Aorta (tissue), 5 donors: Measurements from ENCODE around the gene TRPM8. TPM values are rescaled to one million over a fixed set of nuclear protein-coding genes. Genes with fewer than 3 reads are reported as not detected.

Source experiments
- ATAC-seq: fragments of 200-7000 bp; cut with Tn5 transposase; one replicate; pipeline ENCODE4 v1.9.1; 2022; ENCODE audit warnings: moderate library complexity; ENCODE audit not compliant: low FRiP score
- DNase-seq, 2 donors: peaks; one replicate each; pipeline ENCODE4 v3.0.0-alpha.2; 2020
- H3K27ac ChIP-seq, 2 donors: one replicate each; pipeline ENCODE4 v1.5.1; 2013; ENCODE audit warnings: low read length in 2 of 2, mild to moderate bottlenecking in 2 of 2, moderate library complexity in 2 of 2, control low read depth in 1 of 2, inconsistent platforms in 1 of 2, low read depth in 1 of 2
- H3K27me3 ChIP-seq, 2 donors: one replicate each; pipeline ENCODE4 v1.6.1; 2013; ENCODE audit warnings: control low read depth in 1 of 2, low read length in 1 of 2, mild to moderate bottlenecking in 1 of 2, moderate library complexity in 1 of 2; ENCODE audit not compliant: insufficient read depth in 2 of 2, control insufficient read depth in 1 of 2
- H3K36me3 ChIP-seq, 2 donors: one replicate each; pipeline ENCODE4 v1.6.1; 2013; ENCODE audit warnings: control low read depth in 1 of 2, low read length in 1 of 2, mild to moderate bottlenecking in 1 of 2; ENCODE audit not compliant: insufficient read depth in 2 of 2, control insufficient read depth in 1 of 2
- H3K4me1 ChIP-seq, 2 donors: one replicate each; pipeline ENCODE4 v1.6.1; 2013; ENCODE audit warnings: low read length in 2 of 2, control low read depth in 1 of 2, mild to moderate bottlenecking in 1 of 2, moderate library complexity in 1 of 2; ENCODE audit not compliant: insufficient read depth in 2 of 2, control insufficient read depth in 1 of 2
- H3K4me3 ChIP-seq, 2 donors: one replicate each; pipeline ENCODE4 v1.5.1; 2013; ENCODE audit warnings: low read length in 2 of 2, control low read depth in 1 of 2, mild to moderate bottlenecking in 1 of 2
- H3K9me3 ChIP-seq: one replicate; pipeline ENCODE4 v1.6.1; 2013; ENCODE audit warnings: mild to moderate bottlenecking, low read length; ENCODE audit not compliant: control insufficient read depth
- WGBS, 2 donors: extraction: QIAGEN DNeasy Blood & Tissue Kit; methylation state at CpG; one replicate each; pipeline ENCODE4 v1.1.7; 2013; 5-methylcytosine and 5-hydroxymethylcytosine counted together
- intact Hi-C, 2 donors: fragments of 100-400 bp; cut with DNase I; formaldehyde crosslinking; loops; one replicate each; pipeline versions ENCODE4 v1.14.2 to v1.15.0; 2022
- polyA plus RNA-seq, 2 donors: library from polyadenylated mRNA; stranded (reverse); fragments of 200-250 nt; gene quantifications; one replicate each; pipeline ENCODE4 v1.2.3, GENCODE V29; 2013
- total RNA-seq, 2 donors: library from RNA; stranded (reverse); fragmentation: NEBNext Ultra II Directional; extraction: Animal tissue kit (Norgen Biotek cat#: 25700); gene quantifications; one replicate each; pipeline ENCODE4 v1.2.1, GENCODE V29; 2021
- donor health status: healthy with polysubstance abuse.
- donor health status: Bipolar disorder and iron deficiency.
- donor health status: DM: no; HTN: no; CAD: no.
- donor health status: DM: no; HTN: no; CAD: no.
- donor health status: DM: yes; HTN: yes; CAD: no.

TRPM8 gene
- total and polyA plus RNA-seq, 4 donors: not detected

GRCh38 chr2:234031207-234031606 lies 114.0 kb downstream of the TRPM8 start:
- Histone ChIP-seq H3K36me3 (no peaks in the 10 kb centered on the region), H3K27me3 (no peaks in the 10 kb centered on the region), H3K9me3 (peaks cover 10% of the 10 kb centered on the region), H3K27ac (no peak overlapping the region), H3K4me1 (no peaks in the 10 kb centered on the region), H3K4me3 (no peak overlapping the region)
- DNase-seq: no peak
- ATAC-seq: no peak
- 50 to 66% methylated on average over 2 of the region's 2 CpGs for WGBS, 2 donors
- intact Hi-C loops: no loop called here

GRCh38 chr2:234032279-234032856 lies 115.2 kb downstream of the TRPM8 start:
- ATAC-seq: no peak
- no peak for DNase-seq
- Histone ChIP-seq H3K9me3 (peaks cover 10% of the 10 kb centered on the region), H3K4me1 (no peaks in the 10 kb centered on the region), H3K27ac (no peak overlapping the region), H3K36me3 (no peaks in the 10 kb centered on the region), H3K27me3 (no peaks in the 10 kb centered on the region), H3K4me3 (no peak overlapping the region)
- intact Hi-C loops: no loop called here
- 39 to 82% methylated on average over 1 of the region's 1 CpG for WGBS, 2 donors

GRCh38 chr2:234033174-234033573 lies 116.0 kb downstream of the TRPM8 start:
- H3K27me3 ChIP-seq: no peaks in the 10 kb centered on the region
- 62 to 66% methylated on average over 3 of the region's 3 CpGs for WGBS, 2 donors
- DNase-seq (no peak), ATAC-seq (no peak)
- intact Hi-C loops: no loop called here
- H3K27ac ChIP-seq: no peak overlapping the region
- H3K4me3 ChIP-seq: no peak overlapping the region
- H3K9me3 ChIP-seq: peaks cover 10% of the 10 kb centered on the region
- no peaks in the 10 kb centered on the region for H3K36me3 ChIP-seq
- H3K4me1 ChIP-seq: no peaks in the 10 kb centered on the region

GRCh38 chr2:234033885-234034284 lies 116.7 kb downstream of the TRPM8 start:
- Histone ChIP-seq H3K36me3 (no peaks in the 10 kb centered on the region), H3K9me3 (peaks cover 10% of the 10 kb centered on the region), H3K4me3 (no peak overlapping the region), H3K27me3 (no peaks in the 10 kb centered on the region), H3K27ac (no peak overlapping the region), H3K4me1 (no peaks in the 10 kb centered on the region)
- DNase-seq: no peak
- intact Hi-C loops: no loop called here
- 88 to 92% methylated on average over 2 of the region's 2 CpGs for WGBS, 2 donors
- no peak for ATAC-seq

- no peak overlapping the region for H3K27ac ChIP-seq
- ATAC-seq (no peak), DNase-seq (no peak)
- H3K9me3 ChIP-seq: peaks cover 7% of the 10 kb centered on the region
- H3K4me1 ChIP-seq: no peaks in the 10 kb centered on the region
- 62 to 76% methylated on average over 2 of the region's 2 CpGs for WGBS, 2 donors
- no peak overlapping the region for H3K4me3 ChIP-seq
- H3K27me3 ChIP-seq: no peaks in the 10 kb centered on the region
- H3K36me3 ChIP-seq: no peaks in the 10 kb centered on the region
- intact Hi-C loops: no loop called here
These were observed 121.1 kb downstream of the TRPM8 start for GRCh38 chr2:234038076-234038802.

GRCh38 chr2:234044157-234044556 lies 127.0 kb downstream of the TRPM8 start:
- no peak overlapping the region for H3K27ac ChIP-seq
- WGBS, 2 donors: 14 to 15% methylated on average over 1 of the region's 1 CpG
- no peaks in the 10 kb centered on the region for H3K4me1 ChIP-seq
- no peaks in the 10 kb centered on the region for H3K36me3 ChIP-seq
- no peaks in the 10 kb centered on the region for H3K27me3 ChIP-seq
- intact Hi-C loops: no loop called here
- H3K9me3 ChIP-seq: no peaks in the 10 kb centered on the region
- H3K4me3 ChIP-seq: no peak overlapping the region
- DNase-seq (no peak), ATAC-seq (no peak)

GRCh38 chr2:234046521-234046920 lies 129.3 kb downstream of the TRPM8 start:
- no peaks in the 10 kb centered on the region for H3K36me3 ChIP-seq
- no peak overlapping the region for H3K27ac ChIP-seq
- WGBS, 2 donors: 78 to 83% methylated on average over 3 of the region's 3 CpGs
- H3K4me3 ChIP-seq: no peak overlapping the region
- ATAC-seq: no peak
- H3K9me3 ChIP-seq: no peaks in the 10 kb centered on the region
- DNase-seq: no peak
- intact Hi-C loops: no loop called here
- H3K4me1 ChIP-seq: no peaks in the 10 kb centered on the region
- no peaks in the 10 kb centered on the region for H3K27me3 ChIP-seq

- peaks cover 0 to under 1% of the 10 kb centered on the region in 2 donors for H3K27me3 ChIP-seq
- H3K9me3 ChIP-seq: peaks cover 2% of the 10 kb centered on the region
- DNase-seq: no peak
- ATAC-seq: no peak
- H3K4me3 ChIP-seq: no peak overlapping the region
- H3K36me3 ChIP-seq: no peaks in the 10 kb centered on the region
- no peak overlapping the region for H3K27ac ChIP-seq
- intact Hi-C loops: no loop called here
- H3K4me1 ChIP-seq: peaks cover 0 to 2% of the 10 kb centered on the region in 2 donors
These were observed 130.2 kb downstream of the TRPM8 start for GRCh38 chr2:234047361-234047760.

- ATAC-seq: no peak
- Histone ChIP-seq H3K4me3 (no peak overlapping the region), H3K27me3 (peaks cover 0 to 2% of the 10 kb centered on the region in 2 donors), H3K36me3 (no peaks in the 10 kb centered on the region), H3K4me1 (peaks cover 0 to 2% of the 10 kb centered on the region in 2 donors), H3K9me3 (peaks cover 2% of the 10 kb centered on the region), H3K27ac (no peak overlapping the region)
- DNase-seq: no peak
- 68% methylated on average over 4 of the region's 4 CpGs for WGBS, 2 donors
- intact Hi-C loops: no loop called here
These were observed 130.9 kb downstream of the TRPM8 start for GRCh38 chr2:234048049-234048448.
